Stimulated activated naive CD8-positive, alpha-beta T cell treated with anti-CD3 and anti-CD28 coated beads, Interleukin-15, Interleukin-2, amounts not matched to agents 100 U/mL and 50 U/mL, for 24 hours (primary cell): ENCODE measurements around the gene MCM5.
"Not testable (repeated sequence)": the region's sequence is repeated elsewhere in the genome, so short reads cannot be mapped to it uniquely, and the experiment has no call there.

ENCODE experiments used
- ATAC-seq: fragments of 150-1000 bp; cut with Tn5 transposase; one replicate; pipeline ENCODE4 v1.10.0; 2021
- DNase-seq: peaks from one replicate; pipeline ENCODE4 v3.0.0; 2021

MCM5 gene

DNA sequence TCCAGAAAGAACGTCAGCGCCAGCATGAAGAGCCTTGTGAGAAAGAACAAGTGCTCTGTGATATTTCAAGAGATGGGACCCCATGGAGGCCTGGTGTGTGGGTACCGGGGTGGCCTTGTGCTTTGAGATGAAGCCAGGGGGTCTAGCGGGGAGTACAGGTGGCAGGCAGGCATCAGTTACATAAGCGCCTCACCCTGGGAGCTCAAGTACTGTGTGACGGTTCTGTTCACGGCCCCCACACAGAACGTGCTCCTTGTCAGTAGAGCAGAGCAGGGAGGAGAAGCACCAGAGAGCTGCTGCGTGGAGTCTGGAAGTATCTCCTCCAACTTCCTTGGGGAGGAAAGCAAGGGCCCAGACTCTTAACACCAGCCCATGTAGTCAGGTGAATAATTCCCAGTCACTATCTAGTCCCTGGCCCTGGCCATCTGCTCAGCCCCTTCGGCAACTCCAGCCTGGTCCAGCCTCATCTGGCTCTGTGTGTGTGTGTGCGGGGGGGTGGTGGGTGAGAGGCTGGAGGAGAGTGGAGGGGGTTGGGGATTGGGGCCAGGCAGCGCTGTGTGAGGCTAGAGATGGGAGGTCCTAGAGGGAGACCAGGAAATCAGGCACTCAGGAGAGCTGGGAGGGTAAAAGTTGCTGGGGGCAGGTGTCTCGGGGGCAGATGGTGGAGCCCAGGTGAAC, 32.4 kb downstream of the MCM5 start:
- DNase-seq = no peak

DNA sequence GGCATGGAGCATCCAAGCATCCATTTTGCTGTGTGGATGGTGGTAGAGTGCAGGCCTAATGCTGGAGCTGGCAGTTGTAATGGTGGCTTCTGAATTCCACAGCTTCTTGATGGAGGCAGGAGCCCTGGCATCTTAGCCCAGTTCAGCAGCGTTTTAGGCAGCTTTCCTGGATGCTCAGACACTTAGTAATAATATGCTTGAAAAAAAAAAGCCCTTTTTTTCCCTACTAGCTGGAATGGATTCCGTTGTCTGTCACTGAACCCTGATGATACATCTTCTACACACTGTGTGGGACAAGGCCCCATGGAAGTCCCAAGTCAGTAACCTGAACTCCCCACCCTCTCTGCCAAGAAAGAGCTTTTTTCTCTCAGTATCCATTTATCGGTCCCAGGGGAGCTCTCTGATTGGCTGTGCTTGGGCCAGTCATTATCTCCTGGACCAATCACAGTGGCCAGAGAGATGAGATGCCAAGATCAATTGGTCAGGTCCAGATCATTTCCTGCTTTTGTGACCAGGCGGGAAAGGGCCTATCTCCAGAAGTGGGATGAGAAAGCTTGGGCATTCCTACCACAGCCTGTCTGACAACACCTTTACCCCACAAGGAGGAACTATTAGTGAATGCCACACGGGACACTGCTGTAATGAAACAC, 34.2 kb downstream of the MCM5 start:
- no peak for ATAC-seq
- no peak for DNase-seq

More for the DNA sequence above, 32.4 kb downstream of the MCM5 start:
- ATAC-seq = no peak

DNA sequence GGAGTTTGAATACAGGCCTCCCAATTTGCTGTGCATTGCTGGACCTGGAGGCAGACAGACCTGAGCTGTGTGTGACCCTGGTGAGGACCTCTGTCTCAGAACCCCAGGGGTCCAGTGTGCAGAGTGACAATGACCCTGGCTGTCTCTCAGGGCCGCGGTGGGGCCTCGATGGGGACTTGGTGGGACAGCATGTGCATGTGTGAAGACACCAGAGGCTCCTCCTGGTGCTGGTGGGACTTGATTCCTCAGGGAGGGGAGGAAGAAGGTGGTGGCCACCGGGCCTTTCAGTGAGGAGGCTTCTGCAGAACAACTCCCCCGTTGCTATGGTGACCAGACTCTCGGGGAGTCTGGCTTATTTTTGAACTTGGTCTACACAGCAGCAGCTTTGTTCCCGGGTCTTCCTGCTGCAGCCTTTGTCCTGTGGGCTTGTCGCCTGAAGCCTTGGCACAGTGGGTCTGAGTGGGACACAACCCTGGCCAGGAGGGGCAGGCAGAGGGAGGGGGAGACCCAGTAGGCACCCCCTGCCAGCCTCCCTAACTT, 35.3 kb downstream of the MCM5 start:
- no peak for DNase-seq
- no peak for ATAC-seq

DNA sequence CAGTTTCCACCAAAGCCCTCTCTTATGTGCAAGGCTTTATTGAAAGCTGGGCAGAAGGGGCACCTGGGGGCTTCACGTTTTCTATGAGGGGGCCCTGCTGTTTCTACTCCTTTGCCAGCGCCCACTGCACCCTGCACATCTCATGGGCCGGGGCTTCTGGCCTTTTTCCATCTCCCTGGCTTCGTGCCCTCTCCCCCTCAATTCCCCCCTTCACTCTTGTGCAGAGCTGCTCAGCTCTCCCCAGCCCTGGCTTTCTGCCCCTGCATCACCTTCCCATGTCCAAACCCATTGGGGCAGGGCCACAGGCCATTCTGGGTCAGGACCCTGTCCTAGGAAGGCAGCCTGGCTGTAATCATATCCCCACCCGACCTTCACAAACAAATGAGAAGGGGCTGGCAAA, 36.5 kb downstream of the MCM5 start:
- ATAC-seq = no peak
- no peak for DNase-seq

DNA sequence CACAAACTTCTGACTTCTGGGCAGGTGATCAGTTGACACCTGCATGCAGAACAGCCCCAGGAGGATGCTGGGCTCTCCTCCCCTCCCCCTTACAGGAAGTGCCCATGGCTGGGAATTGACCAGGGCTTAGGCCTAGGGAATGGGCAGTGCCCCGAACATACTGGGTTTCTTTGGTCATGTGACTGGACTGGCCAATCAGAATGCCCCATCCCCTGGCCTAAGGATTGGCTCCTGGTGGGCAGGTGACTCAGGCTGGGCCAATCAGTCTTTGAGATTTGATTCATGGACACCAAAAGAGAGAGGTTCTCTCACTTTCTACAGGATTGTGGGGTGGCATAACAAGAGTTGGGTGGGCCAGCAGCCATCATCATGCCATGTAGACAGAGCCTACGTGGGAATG, 37.1 kb downstream of the MCM5 start:
- ATAC-seq = no peak
- peak; percentile 23 for DNase-seq

DNA sequence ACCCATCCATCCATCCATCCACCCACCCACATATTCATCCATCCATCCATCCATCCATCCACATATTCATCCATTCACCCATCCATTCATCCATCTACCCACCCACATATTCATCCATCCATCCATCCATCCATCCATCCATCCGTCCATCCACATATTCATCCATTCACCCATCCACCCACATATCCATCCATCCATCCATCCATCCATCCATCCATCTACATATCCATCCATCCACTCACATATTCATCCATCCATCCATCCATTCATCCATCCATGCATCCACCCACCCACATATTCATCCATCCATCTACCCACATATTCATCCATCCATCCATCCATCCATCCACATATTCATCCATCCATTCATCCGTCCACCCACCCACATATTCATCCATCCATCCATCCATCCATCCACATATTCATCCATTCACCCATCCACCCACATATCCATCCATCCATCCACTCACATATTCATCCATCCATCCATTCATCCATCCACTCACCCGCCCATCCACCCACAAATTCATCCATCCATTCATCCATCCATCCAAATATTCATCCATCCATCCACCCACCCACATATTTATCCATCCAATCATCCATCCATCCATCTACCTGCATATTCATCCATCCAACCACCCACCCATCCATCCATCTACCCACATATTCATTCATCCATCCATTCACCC, 38.9 kb downstream of the MCM5 start:
- ATAC-seq, DNase-seq: not testable (repeated sequence)

DNA sequence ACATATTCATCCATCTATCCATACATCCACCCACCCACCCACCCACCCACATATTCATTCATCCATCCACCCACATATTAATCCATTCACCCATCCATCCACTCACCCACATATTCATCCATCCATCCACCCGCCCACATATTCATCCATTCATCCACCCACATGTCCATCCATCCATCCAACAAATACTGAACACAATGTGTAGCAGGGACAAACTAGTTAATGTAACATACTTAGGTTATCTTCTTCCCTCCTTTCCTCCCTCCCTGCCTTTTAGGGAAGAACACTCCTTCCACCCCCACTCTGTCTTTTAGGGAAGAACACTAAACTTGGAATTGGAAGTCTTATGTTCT, 39.4 kb downstream of the MCM5 start:
- ATAC-seq = no peak
- DNase-seq = no peak

DNA sequence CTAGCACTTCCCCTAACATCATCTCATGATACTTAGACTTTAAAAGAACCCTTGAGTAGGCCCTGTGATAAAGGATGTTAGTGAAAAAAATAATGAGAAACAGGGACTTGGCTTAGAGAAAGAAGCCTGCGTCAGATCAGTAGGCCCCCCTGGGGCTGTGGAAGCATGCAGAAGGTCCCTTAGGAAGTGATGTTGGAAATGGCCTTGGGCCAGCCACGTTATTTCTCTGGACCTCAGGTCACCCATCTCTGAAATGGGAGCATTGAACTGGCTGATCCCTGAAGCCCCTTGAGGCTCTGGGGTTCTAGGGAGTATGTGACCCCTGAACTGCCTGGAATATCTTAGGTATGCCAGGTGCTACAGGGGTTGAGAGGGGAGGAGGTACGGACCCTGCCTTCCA, 40.2 kb downstream of the MCM5 start:
- no peak for DNase-seq
- ATAC-seq = no peak

DNA sequence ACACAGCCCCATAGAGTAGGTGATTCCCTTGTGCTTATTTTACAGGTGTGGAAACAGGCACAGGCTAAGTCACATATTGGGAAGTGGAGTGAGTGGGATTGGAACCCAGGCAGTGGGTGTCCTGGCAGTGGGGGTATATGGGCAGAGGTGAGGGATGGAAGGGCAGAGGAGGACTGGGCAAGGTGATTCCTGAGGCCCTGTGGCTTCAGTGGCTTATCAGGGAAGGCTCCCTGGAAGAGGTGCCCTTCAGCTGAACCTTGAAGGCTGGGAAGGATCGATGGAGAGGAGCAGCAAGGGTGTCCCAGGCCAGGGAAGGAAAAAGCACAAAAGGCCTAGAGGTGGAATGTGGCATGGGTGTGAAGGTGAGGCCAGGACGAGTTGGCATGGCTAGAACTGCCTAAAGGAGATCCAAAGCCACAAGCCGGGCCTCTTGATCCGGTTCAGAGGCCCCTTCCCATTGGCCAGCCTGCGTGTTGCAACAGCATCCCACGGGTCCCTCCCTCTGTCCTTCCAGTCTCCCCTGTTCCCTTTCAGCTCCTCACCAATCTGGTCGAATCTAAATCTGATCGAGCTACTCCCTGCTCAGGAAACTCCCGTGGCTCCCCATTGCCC, 41.7 kb downstream of the MCM5 start:
- DNase-seq (no peak), ATAC-seq (no peak)

DNA sequence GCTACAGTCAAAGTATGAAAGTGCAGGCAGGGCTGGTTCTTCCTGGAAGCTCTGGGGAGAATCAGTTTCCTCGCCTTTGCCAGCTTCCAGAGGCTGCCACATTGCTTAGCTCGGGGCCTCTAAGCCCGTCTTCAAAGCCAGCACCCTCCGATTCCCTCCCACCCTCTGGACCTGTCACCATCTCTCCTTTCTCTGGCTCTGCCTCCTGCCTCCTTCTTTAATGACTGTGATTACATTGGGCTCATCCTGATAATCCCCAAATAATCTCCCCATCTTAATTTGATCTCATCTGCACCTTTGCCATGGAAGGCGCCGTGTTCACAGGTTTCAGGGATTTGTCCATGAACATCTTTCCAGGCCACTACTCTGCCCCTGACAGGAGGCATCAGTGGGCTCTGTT, 42.5 kb downstream of the MCM5 start:
- ATAC-seq (no peak), DNase-seq (no peak)

DNA sequence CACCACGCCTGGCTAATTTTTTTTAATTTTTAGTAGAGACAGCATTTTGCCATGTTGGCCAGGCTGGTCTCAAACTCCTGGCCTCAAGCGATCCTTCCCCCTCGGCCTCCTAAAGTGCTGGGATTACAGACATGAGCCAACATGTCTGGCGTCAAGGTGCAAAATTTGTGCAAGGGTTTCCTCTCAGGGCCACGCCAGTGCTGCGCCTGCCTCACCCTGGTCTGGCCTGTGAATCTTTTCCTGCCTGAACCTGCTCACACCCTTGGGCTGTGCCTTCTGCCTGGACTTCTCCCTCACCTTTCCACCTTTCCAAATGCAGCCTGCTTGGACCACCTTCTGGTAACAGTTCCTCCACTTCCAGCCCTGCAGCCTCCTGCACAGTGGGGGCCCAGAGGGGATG, 43.4 kb downstream of the MCM5 start:
- ATAC-seq (no peak), DNase-seq (no peak)

DNA sequence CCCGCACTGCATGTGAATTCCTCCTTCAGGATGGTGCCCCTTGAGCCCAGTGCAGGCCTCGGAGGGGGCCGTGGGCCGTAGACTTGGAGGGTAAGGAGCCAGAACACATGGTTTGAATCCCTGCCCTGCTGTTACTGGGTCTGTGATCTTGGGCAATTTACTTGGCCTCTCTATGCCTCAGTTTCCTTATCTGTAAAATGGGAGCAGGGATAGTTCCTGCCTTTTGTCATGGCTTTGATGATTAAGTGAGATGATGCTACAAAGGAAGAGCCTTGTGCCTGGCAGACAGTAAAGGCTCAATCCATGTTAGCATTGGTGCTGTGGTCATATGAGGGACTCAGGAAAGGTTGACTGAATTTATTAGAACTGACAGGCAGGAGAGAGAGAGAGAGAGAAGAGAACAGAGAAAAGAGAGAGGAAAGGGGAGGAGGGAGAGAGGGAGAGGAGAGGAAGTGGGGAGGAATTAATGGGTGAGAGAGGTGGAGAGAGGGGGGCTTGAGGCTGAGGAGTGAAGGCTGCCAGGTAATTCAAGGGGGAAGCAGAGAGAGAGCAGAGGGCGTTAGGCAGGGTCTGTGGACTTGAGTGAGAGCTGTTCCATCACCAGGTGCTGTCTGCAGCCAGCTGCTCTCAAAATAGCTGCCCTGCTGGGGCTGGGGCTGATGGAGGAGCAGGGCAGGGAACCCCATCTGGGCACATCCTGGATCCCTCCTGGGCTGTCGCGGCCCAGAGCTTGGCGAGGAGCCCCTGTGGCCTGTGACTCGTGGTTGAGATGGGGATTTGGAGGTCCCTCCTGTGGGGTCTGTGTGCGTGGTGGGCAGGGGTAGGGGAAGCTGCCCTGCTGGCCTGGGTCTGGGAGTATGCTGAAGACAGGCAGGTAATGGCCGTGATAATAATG, 44.1 kb downstream of the MCM5 start:
- no peak for ATAC-seq

DNA sequence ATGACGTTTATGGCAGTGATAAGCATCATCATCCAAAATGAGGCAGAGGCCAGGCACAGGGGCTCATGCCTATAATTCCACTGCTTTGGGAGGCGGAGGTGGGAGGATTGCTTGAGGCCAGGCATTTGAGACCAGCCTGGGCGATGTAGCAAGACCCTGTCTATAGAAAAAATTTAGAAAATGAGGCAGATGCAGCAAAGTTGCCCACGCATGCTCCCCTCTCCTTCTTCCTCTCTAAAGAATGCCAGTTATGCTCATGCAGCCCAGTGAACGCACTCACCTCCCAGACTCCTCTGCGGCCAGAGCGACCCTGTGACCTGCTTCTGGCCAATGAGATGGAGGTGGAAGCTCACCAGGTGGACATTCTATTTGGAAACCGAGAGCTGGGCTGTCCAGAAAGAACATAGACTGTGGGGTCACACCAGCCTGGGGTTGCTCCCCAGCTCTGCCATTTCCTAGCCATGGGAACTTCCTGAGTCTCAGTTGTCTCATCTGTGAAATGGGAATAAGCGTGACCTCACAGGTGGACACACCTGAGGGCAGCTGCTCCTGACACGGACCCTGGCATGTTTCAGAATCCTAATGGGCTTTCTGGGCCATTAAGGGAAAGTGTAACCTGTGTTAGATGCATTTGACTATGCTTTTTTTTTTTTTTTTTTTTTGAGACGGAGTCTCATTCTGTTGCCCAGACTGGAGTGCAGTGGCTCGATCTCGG, 44.9 kb downstream of the MCM5 start:
- ATAC-seq (no peak), DNase-seq (no peak)

More for the DNA sequence above, 44.1 kb downstream of the MCM5 start:
- no peak for DNase-seq

DNA sequence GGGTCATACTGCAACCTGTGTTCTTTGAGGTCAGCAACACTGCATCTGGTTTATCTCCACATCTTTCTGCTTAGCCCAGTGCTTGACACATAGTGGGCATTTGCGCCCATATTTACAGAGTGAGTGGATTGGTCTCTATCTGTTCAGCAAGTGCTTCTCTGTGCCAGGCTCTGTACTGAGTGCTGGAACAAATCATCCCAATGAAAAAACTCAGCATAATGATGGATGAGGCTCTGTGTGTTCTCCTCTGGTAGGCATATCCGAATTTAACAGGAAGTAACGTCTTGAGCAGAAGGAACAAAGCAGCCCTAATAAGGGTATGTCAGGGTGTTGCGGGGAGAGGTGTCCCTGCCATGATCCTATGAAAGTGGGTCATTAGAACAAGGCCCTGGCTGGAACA, 46.0 kb downstream of the MCM5 start:
- no peak for ATAC-seq
- no peak for DNase-seq

DNA sequence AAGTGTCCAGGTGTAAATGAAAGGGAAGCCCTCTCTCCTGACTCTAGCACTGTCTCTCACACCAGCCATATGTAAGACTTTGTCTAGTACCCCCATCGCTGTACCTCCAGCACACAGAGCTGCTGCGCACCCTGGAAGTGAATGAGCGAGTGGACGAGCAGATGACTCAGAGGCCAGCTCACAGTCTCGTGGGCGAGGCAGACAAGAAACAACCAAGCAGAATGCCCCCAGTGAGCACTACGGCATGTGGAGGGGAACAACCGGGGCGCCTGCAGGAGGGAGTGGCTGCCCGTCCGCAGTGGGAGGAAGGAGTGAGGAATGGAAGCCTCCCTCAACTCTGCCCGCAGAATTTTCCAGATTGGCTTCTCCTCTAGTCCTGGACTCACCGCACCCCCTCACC, 46.4 kb downstream of the MCM5 start:
- DNase-seq (no peak), ATAC-seq (no peak)

DNA sequence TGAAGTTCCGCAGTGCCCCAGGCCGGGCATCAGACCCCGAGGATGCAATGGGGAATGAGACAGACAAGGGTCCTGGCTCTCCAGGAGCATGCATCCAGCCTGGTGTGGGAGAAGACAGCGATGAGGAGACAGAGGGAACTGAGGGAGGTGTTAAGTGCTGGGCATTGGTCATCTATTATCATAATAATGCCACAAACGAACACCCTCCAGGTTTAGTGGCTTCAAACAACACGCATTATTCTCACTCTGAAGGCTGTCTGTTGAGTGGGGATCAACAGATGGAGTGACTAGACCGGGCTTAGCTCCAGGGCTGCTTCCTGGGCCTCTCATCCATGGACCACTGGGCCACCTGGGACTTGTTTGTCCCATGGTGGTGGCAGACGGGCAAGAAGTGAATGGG, 48.6 kb downstream of the MCM5 start:
- no peak for ATAC-seq

DNA sequence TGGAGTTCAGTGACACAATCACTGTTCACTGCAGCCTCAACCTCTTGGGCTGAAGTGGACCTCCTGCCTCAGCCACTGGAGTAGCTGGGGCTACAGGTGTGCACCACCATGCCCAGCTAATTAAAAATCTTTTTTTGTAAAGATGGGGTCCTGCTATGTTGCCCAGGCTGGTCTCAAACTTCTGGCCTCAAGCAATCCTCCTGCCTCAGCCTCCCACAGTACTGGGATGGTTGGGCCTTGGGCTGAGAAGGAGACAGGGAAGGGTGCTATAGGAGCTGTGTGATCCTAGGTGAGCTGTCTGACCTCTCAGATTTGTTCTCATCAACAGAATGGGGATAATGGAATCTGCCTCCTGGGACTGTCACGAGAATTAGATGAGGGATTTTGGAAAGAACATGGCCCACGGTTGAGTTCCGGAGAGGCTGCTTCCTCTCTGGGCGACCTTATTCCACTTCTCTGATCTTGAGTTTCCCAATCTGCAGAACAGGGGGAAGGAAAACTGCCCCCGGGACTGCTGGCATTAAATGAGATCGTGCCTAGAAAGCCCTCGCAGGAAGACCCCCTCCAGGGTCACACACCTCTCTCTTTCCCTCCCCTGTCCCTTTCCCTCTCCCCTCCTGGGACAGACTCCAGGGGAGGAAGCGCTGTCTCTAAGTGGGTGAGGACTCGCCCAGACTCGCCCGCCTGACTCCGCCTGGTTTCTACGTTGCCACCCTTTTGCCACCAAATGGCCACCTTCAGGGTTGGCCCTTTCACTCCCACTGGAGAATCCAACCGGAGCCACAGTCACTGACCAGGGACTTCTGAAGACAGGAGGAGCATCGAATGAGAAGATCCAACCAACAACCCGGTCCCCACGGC, 50.1 kb downstream of the MCM5 start:
- ATAC-seq = no peak
- no peak for DNase-seq

More for the DNA sequence above, 48.6 kb downstream of the MCM5 start:
- DNase-seq = no peak

DNA sequence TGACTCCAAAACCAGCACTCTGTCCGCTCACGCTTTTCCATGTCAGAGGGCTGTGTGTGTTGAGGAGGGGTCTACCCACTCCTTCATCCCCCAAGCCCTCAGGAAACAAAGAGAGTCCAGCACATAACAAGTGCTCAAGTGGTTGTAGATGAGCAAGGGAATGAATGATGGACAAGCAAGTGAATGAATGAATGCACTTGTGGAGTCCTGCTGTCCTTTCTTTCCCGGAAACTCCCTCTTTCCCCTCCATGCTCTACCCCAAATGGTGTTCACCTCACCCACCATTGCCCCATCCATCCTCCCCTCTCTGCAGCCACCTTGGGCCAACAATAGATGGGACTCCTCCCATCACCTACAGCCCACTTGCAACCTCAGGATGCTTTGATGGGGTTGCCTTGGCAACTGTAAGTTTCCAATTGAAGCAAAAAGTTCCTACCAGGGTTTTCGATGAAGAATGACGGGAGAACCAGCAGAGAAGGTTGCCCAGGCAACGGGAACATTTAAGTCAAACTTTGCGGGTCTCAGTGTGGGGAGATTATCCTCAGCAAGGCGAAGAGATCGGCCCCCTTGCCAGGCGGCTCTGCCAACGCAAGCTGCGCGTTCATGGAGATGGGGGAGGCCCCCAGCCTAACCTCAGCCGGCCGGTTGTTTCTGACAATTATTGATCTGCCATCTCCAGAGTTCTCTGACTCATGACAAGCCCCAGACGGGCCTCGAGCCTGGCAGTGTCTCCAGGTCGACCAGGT, 51.1 kb downstream of the MCM5 start:
- DNase-seq (no peak), ATAC-seq (no peak)

DNA sequence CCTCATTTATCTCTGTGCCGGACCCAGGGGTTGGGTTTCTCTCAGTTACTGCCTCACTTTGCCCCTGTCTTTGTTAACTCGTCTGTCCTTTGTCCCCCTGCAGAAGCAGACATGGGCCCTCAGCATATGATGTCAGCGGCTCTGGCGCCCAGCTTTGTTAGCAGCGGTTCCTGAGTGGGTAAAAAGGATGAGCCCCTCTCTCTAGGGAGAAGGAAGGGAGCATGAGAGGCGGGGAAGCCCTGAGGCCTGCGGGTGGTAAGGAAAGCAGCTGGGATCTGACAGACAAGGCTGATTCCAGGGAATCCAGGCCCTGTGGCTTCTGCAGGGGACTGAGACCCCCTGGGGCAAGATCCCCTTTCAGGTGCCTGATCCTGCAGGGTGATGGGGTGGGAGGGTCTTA, 51.7 kb downstream of the MCM5 start:
- DNase-seq (no peak), ATAC-seq (no peak)
